ENCODE measurements around the gene ERO1B.

- TF ChIP-seq CTCF (IDR thresholded peaks at IDR 0.05; ENCODE audit: low read length) (no peak), EZH2 (IDR thresholded peaks at IDR 0.05; ENCODE audit: borderline replicate concordance, low read length) (no peak)
These were observed 613 bp upstream of the ERO1B start for GRCh38 chr1:236282425-236282716.

Measured in OCI-LY1 (cell line).